Measurements from ENCODE around the gene FAM24A.
"Not testable (repeated sequence)": the region's sequence is repeated elsewhere in the genome, so short reads cannot be mapped to it uniquely, and the experiment has no call there.

The FAM24A gene, protein sequence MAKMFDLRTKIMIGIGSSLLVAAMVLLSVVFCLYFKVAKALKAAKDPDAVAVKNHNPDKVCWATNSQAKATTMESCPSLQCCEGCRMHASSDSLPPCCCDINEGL

DNA sequence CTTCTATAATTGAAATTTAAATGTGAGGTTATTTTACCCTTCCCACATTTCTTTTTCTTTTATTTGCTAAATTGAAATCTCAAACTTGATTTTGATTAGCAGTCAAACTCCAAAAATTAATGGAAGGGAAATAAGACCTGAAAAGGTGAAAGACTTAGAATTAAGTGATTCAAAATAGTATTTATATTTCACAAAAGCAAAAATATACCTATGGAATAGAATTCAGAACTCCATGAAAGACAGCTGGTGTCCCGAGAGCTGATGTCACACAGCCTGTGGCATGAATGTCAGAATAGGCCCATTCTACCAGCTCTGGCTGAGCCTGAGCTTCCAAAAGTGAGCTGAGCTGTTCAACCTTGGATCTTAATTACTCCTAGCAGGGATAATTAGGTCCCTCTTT is at the start of gene FAM24A:
Gene FAM24A, plus strand, starts transcription at position 301 of the 400 bp plus-strand sequence. CDS start 1,025 bp downstream, outside the sequence.
- DNase-seq (ENCODE audit: low read depth): no peak

DNA sequence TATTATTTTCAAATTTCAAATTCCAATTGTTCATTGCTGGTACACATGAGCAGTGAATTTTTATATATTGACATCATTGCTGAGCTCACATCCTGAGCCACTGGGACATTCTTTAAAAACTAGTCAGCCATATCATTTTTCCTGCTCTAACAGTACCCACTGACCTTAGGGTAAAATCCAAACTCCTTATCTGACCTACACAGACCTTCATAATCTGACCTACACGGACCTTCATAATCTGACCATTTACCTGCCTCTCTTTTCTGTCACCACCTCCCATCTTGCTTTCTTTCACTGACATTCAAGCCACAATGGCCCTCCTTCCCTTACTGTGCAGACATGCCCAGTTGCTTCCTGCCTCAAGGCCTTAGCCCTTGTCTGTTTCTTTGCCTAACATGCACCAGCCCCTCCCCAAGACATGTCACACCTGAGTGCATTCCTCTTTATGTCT is 48.7 kb upstream of the FAM24A start:
- no peak for DNase-seq (ENCODE audit: low read depth)

DNA sequence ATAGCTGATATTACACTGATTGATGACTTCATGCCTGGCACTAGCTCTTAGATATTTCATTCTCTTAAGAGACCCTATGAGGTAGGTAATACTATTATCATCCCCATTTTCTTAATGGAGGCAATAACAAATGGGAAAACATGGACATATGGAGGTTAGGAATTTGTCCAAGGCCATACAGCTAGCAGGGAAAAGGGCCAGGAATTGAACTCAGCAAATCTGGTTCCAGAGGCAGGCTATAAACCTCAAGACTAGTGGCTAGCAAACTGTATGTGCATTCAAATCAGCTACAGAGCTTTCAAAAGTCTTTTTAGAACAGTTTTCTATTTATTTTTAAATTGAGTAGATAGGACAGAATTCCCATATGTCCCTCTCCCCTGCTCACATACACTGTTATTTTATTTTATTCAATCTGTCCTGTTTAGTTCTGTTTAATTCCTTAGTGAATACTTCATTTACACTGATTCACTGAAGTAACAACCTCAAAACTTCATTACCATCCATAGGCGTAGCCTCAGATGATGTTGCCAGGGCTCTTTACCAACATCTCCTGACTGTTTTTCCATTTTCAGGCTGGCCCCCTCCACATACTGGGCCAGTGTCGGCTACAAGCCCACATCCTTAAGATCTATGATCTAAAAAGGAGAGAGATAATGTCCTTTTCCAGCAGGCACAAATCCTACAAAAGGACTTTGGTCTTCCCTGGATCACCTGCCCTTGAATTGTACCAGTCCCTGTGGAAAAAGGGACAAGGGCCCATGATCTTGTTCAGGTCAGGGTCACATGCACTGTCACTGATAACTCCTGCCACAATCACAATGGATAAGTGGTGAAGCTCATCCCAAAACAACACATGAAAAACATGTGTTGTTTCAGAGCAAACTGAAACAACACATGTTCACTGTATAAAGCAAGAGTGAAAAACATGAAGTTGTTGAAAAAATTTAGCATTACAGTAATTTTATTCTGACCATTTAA is 46.9 kb upstream of the FAM24A start:
- DNase-seq (ENCODE audit: low read depth): no peak

DNA sequence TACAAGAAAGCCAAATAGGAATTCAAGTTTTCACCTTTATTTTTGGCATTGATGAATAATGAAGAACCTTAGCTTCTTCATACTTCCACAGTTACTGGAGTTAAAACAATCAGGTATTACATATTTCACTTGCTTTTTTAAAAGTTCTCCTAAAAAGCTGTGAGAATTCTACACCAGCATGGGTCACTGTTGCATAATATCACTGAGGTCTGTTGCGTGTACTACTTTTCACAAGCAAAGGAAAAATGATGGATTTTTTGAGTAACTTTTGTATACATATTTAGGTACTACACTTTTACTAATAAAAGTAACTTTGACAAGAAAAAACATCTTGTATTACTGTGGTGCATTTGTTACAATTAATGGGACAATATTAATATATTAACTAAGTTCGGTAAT is 46.2 kb upstream of the FAM24A start:
- DNase-seq (ENCODE audit: low read depth): no peak

DNA sequence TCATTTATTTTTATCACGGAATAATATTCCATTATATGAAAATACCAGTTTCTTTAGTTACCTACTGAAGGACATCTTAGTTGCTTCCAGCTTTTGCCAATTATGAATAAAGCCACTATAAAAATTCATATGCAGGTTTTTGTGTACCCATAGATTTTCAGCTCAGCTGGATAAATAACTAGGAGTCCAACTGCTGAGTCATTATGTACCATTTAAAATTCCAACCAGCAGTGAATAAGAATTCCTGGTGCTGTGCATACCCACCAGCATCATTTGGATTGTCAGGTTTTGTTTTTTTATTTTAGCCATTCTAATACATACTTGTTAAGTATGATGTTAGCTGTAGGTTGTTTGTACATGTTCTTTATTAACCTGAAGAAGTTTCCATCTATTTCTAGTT is 45.5 kb upstream of the FAM24A start:
- no peak for DNase-seq (ENCODE audit: low read depth)

DNA sequence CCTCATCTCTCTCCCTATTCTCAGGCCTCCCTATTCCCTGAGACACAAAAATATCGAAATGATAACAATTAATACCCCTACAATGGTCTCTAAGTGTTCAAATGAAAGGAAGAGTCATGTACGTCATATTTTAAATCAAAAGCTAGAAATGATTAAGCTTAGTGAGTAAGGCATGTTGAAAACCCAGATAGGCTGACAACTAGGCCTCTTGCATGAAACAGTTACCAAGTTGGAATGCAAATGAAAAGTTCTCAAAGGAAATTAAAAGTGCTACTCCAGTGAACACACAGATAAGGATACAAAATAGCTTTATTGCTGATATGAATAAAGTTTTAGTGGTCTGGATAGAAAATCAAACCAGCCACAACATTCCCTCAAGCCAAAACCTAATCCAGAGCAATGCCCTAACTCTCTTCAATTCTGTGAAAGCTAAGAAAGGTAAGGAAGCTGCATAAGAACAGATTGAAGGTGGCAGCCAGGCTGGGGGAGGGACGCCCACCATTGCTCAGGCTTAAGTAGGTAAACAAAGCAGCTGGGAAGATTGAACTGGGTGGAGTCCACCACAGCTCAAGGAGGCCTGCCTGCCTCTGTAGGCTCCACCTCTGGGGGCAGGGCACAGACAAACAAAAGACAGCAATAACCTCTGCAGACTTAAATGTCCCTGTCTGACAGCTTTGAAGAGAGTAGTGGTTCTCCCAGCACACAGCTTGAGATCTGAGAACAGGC is 43.5 kb upstream of the FAM24A start:
- DNase-seq (ENCODE audit: low read depth): not testable (repeated sequence)

DNA sequence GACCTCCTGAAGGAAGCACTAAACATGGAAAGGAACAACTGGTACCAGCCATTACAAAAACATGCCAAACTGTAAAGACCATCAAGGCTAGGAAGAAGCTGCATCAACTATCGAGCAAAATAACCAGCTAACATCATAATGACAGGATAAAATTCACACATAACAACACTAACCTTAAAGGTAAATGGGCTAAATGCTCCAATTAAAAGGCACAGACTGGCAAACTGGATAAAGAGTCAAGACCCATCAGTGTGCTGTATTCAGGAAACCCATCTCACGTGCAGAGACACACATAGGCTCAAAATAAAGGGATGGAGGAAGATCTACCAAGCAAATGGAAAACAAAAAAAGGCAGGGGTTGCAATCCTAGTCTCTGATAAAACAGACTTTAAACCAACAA is 41.6 kb upstream of the FAM24A start:
- not testable (repeated sequence) for DNase-seq (ENCODE audit: low read depth)

DNA sequence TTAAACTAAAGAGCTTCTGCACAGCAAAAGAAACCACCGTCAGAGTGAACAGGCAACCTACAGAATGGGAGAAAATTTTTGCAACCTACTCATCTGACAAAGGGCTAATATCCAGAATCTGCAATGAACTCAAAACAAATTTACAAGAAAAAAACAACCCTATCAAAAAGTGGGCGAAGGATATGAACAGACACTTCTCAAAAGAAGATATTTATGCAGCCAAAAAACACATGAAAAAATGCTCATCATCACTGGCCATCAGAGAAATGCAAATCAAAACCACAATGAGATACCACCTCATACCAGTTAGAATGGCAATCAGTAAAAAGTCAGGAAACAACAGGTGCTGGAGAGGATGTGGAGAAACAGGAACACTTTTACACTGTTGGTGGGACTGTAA is 38.5 kb upstream of the FAM24A start:
- not testable (repeated sequence) for DNase-seq (ENCODE audit: low read depth)

DNA sequence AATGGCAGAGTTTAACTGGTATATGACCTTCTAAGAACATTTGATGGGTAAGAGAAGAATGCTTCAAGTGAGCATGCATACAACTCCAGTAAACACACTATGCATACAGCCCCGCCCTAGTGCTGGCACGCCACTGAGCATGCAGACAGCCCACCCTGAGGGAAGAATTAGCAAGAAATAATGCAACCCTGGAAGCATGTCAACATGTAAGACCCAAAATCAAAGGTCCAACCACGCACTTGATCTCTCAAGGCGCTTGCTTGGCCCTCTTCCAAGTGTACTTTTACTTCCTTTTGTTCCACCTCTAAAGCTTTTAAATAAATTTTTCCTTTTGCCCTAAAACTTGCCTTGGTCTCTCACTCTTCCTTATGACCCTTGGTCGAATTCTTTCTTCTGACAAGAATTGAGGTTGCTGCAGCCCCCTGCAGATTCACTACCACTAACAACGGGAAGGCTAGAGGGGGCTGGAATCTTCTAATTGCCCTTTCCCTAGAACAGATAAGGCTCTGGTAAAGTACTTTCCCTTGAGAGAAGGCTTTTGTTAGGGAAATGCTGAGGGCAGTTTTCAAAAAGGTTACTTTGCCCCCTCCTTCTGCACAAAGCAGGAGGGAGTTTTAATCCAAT is 34.5 kb upstream of the FAM24A start:
- DNase-seq (ENCODE audit: low read depth): no peak

DNA sequence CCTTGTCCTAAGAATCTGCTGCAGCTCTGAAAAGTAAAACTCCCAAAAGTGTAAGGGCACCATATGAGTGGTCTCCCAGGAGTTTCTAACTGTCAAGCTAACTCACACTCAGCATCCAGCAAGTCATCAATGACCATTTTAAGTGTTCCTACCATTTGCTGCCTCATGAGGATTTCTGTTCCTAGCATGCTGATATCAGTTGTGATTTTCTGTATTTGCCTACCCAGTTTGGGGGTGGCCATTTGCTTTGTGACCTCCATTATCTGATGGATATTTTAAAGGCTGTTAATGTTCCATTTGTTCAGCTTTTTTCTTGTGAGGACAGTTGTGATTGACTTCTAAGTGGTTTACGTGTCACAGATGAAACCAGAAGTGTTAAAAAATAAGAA is 33.9 kb upstream of the FAM24A start:
- no peak for DNase-seq (ENCODE audit: low read depth)

DNA sequence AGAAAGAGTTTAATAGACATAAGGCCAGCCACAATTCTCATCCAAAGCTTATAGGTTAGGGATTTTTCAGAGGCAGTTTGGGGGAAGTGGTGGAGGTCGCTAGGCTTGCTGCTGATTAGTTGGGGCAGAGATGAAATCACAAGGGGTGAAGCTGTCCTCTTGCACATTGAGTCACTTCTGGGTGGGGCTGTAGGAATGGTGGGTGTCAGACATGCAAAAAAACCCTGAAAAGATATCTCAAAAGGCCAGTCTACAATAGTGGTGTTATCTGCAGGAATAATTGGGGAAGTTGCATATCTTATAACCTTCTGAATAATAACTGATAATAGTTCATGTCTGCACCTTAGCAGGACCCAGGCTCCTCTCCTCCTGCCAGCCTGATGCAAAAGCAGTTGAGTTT is 33.1 kb upstream of the FAM24A start:
- DNase-seq (ENCODE audit: low read depth): no peak

DNA sequence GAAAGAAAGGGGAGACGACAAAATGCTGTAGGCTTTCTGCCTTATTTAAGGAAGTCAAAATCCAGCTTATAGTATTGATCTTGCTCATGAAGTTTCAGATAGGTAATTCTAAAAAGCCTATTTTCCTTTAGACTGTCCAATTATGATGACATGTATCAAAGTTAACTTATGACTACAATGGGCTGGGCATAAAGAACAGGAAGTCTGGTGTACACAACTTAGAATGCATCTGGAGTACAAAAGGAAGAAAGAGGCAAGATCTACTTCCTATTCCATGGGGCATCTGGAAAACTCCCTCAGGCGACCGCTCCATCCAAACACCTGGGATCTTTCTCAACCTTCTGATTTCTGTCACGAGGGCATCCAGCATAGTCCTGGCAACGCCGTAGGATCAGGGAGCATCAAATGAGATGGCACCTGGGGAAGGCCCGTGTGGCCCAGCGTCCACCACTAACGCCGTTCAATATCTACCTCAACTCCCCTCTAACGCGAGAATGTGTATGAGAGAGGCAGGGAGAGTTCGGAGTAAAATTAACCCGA is 31.5 kb upstream of the FAM24A start:
- DNase-seq (ENCODE audit: low read depth): no peak

DNA sequence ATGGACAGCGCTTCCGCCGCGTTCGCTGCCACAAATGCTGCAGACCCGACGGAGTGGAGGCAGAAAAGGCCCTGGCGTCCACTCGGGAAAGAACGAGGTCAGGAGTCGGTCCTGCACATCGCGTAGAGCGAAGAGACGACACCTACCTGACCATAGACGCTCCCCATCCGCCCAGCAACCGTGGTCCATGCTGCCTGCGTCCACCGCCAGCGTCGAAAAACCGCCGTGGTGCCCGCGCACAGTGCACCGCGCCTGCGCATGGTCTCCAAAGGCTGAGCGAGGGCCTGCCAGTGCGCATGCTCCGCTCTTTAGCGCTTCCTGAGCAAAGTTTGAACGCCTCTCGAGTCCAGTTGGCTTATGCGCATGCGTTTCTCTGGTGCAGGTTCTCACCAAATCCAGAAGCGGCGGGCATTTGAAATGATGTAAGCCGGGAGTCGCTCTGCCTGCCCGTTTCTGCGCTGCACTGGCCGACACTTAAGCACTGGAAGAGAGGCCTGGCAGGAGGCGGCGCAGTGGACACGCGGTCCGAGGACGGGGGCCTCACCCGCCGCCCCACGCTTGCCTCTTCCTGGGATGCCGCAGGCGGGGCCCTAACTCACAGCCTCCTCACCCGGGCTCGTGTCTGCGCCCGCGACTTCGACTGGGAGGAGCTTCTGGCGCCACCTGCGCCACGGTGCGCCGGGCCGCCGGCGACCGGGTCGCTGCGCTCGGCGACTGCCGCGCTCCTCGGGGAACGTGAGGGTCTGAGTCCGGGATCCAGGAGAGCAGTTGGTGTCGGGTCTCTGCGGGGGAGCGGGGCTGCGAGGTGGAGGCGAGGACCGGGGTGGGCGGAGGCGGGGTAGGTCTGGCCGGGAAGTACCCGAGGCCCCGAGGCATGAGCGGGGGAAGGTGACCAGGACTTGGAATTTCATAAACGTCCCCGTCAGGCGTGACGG is 30.8 kb upstream of the FAM24A start, which contains the start of gene FAM24B:
Gene FAM24B, minus strand, starts transcription at position 243 of the 935 bp plus-strand sequence. CDS start 29,066 bp downstream, outside the sequence.
- DNase-seq (ENCODE audit: low read depth): peak; percentile 91

DNA sequence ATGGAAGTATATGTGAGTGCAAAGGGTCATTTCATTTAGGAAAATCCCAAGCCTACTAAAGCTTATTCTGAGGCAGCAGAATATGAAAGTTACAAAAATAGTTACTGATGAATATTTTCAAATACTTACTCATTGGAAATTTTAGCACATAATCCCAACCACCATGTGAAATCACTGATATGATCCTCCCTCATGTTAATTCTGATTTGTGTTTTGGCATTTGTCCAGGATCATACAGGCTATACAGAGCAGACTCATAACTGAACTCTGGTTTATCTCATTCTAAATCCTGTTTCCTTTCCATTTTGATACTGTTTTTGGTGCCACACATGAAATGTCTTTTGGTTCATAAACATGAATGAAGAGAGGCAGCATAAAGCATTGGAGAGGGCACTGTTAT is 27.6 kb upstream of the FAM24A start:
- DNase-seq (ENCODE audit: low read depth): no peak

DNA sequence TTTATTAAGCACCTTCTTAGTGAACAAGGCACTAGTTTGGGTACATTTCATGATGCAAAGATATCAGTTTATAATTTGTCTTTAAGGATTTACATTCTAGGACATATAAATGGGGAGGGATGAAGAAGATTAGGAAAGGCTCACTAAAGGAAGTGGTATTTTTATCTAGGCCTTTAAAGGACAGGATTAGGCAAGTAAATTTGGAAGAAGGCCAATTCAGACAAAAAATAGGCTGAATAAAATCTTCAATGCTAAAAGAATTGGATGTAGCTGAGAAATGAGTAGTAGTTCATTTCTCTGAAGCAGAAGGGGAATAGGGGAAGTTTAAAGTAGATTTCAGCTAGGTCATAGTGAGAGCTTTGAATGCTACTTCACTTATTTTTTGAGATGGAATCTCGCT is 26.2 kb upstream of the FAM24A start:
- no peak for DNase-seq (ENCODE audit: low read depth)

DNA sequence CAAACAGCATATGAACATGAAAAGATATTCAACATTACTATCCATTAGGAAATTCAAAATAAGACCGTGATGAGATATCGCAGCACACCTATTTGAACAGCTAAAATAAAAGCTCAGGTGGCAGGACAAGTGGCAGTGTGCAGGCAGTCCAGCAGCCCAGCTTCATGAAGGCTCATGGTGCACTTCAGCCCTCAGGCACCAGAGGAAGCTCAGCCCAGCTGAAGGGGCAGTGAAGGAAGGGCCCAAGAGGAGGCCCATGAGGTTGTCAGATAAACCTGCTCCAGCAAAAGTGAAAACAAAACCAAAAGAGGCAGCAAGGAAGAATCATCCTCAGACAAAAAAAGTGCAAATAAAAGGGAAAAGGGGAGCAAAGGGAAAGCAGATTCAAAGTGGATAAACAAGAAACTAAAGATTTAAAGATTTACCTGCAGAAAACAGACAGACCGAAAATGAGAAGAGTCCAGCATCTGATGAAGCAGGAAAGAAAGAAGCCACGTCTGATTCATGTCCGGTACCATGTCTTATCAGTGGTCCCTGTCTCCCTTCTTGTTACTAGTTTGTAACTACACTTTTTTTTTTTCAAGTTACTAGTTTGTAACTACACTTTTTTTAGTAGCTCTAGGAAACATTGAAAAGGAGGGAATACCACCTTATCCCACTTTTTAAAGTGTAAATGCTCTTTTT is 16.0 kb upstream of the FAM24A start:
- DNase-seq (ENCODE audit: low read depth): no peak

DNA sequence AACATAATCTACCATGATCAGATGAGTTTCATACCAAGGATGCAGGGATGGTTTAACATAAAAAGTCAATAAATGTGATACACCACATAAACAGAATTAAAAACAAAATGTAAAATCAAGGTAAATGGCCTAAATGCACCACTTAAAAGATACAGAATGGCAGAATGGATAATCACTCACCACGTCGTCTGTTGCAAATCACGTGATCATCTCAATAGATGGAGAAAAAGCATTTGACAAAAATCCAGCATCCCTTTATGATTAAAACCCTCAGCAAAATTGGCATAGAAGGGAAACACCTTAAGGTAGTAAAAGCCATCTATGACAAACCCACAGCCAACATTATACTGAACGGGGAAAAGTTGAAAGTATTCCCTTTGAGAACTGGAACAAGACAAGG is 6.5 kb upstream of the FAM24A start:
- not testable (repeated sequence) for DNase-seq (ENCODE audit: low read depth)

DNA sequence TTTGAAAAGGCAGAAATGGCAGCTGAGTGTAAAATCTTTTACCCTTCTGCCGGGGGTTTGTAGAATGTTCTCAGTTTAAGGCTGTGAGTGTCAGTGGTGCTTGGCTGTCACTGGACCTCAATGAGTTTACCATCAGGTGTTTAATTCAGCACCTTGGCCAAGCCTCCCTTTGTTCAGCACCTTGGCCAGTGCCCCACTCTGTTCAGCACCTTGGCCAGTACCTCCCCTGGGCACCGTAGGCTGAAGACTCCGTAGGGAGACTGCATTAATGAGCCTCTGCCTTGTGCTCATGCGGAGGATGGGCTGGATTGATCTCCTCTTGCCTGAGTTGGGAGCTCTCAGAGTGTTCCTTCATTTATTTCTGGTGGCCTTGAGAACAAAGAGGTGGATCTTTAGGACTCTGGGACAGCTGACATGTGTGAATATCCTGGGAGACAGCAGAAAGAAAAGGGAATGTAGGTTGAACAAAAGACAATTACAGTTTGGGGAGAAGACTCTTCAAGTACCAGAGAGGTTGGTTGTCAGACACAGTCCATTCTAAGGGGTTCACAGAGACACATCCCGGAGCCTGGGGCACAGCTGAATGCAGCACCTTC is 1.6 kb downstream of the FAM24A start:
- no peak for DNase-seq (ENCODE audit: low read depth)

DNA sequence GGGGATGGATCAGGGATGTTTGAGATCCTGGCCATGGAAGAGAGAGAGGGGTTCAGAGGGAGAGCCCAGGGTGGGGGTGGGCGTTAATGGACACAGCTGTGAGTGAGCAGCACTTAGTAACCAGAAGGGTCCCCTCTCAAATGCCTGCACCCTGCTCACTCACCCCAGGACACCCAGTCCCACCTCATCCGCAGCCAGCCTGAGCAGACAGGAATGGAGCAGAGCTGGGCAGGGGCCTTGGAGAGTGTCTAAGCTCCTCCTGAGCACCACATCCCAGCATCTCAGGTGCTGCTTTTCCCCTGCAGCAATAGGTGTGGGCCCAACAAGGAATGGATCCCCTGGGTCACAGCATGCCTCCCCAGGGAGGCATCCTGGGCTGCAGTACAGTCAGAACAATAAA is 5.3 kb downstream of the FAM24A start:
- no peak for DNase-seq (ENCODE audit: low read depth)

DNA sequence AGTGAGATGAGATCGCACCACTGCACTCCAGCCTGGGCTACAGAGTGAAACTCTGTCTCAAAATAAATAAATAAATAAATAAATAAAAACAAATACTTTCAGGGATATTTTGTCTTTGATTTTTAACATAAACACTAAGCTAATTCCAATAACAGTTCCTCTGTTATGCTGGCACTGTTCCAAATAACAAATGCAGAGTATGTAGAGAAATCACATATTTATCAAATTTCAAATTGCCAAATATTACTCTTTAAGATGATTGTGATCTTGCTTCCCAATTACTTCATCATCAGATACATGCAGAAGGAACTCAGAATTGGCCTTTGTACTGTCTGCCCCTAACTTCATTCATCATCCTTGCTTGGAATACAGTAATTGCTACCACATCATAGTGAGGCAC is 19.7 kb downstream of the FAM24A start:
- DNase-seq (ENCODE audit: low read depth): no peak
